ENCODE measurements around the gene MINPP1. TPM values are rescaled to one million over a fixed set of nuclear protein-coding genes. Genes with fewer than 3 reads are reported as not detected.

The MINPP1 gene
- total RNA-seq, 1 experiment from 2014 or later, result 24.8 TPM

DNA sequence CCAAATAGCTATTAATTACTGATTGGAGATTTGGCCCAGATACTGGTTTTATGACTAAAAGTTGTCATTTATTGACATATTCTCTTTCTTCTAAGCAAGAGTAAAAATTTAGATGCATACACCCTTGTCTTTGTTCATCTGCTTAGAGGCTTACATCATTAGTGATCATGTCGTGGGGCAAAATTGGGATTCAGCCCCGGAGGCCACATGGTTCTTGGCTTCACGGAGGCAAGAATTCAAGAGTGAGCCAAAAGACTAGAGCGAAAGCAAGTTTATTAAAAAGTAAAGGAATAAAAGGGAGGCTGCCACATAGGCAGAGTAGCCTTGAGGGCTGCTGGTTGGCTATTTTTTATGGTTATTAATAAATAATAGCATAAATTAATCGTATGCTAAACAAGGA lies 41.1 kb downstream of the MINPP1 start:
- Histone ChIP-seq H3K27me3 (replicated peaks; ENCODE audit: control insufficient read depth, insufficient read depth, low read length) (no peaks in the 10 kb centered on the region), H3K4me3 (ENCODE audit: low read depth, low read length) (no peak overlapping the region), H3K9me3 (peaks cover 5% of the 10 kb centered on the region; the same call in 1 of the 2 replicates), H3K36me3 (ENCODE audit: control insufficient read depth, insufficient read depth, low read length) (peaks cover 4% of the 10 kb centered on the region; the same call in 1 of the 2 replicates), H3K4me1 (no peaks in the 10 kb centered on the region; the same call in 1 of the 2 replicates)
- no TSS peak for BruUV-seq (replicated peaks)
- Mint-ChIP-seq H3K27me3 (ENCODE audit: insufficient read depth, unreplicated experiment) (no peaks in the 10 kb centered on the region), H3K27ac (ENCODE audit: unreplicated experiment) (no peak overlapping the region), H3K9me3 (ENCODE audit: unreplicated experiment) (peaks cover 15% of the 10 kb centered on the region), H3K4me3 (ENCODE audit: unreplicated experiment) (no peak overlapping the region), H3K4me1 (ENCODE audit: low read depth, unreplicated experiment) (no peaks in the 10 kb centered on the region), H3K36me3 (ENCODE audit: insufficient read depth, unreplicated experiment) (peaks cover 22% of the 10 kb centered on the region)
- ChIA-PET CTCF (no interaction called here), POLR2A (interaction anchor here (0.6 kb wide), 1 partner anchor 74 kb away, joined by 3 read pairs; no protein-coding TSS in a partner anchor)
- intact Hi-C loops (cut with micrococcal nuclease; ENCODE audit: unreplicated experiment), result no loop called here
- DNase-seq, result no peak
- TF ChIP-seq, protein P1, sequence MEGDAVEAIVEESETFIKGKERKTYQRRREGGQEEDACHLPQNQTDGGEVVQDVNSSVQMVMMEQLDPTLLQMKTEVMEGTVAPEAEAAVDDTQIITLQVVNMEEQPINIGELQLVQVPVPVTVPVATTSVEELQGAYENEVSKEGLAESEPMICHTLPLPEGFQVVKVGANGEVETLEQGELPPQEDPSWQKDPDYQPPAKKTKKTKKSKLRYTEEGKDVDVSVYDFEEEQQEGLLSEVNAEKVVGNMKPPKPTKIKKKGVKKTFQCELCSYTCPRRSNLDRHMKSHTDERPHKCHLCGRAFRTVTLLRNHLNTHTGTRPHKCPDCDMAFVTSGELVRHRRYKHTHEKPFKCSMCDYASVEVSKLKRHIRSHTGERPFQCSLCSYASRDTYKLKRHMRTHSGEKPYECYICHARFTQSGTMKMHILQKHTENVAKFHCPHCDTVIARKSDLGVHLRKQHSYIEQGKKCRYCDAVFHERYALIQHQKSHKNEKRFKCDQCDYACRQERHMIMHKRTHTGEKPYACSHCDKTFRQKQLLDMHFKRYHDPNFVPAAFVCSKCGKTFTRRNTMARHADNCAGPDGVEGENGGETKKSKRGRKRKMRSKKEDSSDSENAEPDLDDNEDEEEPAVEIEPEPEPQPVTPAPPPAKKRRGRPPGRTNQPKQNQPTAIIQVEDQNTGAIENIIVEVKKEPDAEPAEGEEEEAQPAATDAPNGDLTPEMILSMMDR (IDR thresholded peaks at IDR 0.05; ENCODE audit: insufficient read depth in 1 of 2, low read depth in 1 of 2, low read length in 1 of 2, severe bottlenecking in 1 of 2, unreplicated experiment in 1 of 2), result no peak

DNA sequence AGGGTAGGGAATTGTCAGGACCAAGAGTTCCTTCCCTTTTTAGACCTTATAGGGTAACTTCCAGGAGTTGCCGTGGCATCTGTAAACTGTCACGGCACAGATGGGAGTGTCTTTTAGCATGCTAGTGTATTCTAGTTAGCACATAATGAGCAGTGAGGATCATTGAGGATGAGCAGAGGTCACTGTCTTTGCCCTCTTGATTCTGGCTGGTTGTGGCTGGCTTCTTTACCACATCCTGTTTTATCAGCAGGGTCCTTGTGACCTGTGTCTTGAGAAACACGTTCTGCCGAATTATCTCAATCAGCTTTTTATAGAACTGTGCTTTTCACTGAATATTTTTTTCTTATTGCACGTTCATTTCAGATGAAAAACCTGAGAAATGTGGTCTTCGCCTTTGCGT lies 41.5 kb downstream of the MINPP1 start:
- BruUV-seq (replicated peaks), result no TSS peak

DNA sequence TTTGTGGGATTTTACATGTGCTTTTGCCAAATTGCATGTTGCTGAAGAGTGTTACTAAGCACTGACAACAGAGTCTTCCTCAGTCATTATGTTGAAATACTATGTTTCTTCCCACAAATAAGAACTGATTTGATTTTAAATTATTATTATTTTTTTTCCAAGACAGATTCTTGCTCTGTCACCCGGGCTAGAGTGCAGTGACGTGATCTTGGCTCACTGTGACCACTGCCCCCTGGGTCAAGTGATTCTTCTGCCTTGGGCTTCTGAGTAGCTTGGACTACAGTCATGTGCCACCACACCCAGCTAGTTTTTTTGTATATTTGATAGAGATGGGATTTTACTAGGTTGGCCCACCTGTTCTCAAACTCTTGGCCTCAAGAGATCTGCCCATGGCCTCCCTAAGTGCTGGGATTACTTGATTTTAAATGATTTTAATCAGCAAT lies 42.3 kb downstream of the MINPP1 start:
- no peaks in the 10 kb centered on the region for H3K27me3 ChIP-seq (replicated peaks; ENCODE audit: control insufficient read depth, insufficient read depth, low read length)
- H3K9me3 ChIP-seq, result peaks cover 5% of the 10 kb centered on the region; the same call in 1 of the 2 replicates
- Mint-ChIP-seq H3K36me3 (ENCODE audit: insufficient read depth, unreplicated experiment) (peaks cover 14% of the 10 kb centered on the region), H3K27me3 (ENCODE audit: insufficient read depth, unreplicated experiment) (no peaks in the 10 kb centered on the region), H3K9me3 (ENCODE audit: unreplicated experiment) (peaks cover 15% of the 10 kb centered on the region), H3K27ac (ENCODE audit: unreplicated experiment) (no peak overlapping the region), H3K4me1 (ENCODE audit: low read depth, unreplicated experiment) (no peaks in the 10 kb centered on the region), H3K4me3 (ENCODE audit: unreplicated experiment) (no peak overlapping the region)
- ChIA-PET POLR2A (no interaction called here), CTCF (no interaction called here)
- TF ChIP-seq, protein P1 (IDR thresholded peaks at IDR 0.05; ENCODE audit: insufficient read depth in 1 of 2, low read depth in 1 of 2, low read length in 1 of 2, severe bottlenecking in 1 of 2, unreplicated experiment in 1 of 2), result no peak
- no TSS peak for BruUV-seq (replicated peaks)
- DNase-seq, result no peak
- intact Hi-C loops (cut with micrococcal nuclease; ENCODE audit: unreplicated experiment), result no loop called here
- H3K4me1 ChIP-seq, result no peaks in the 10 kb centered on the region; the same call in 1 of the 2 replicates
- H3K36me3 ChIP-seq (ENCODE audit: control insufficient read depth, insufficient read depth, low read length), result peaks cover 4% of the 10 kb centered on the region; the same call in 1 of the 2 replicates
- no peak overlapping the region for H3K4me3 ChIP-seq (ENCODE audit: low read depth, low read length)

More for the DNA sequence above, 41.5 kb downstream of the MINPP1 start:
- Histone ChIP-seq H3K4me1 (no peaks in the 10 kb centered on the region; the same call in 1 of the 2 replicates), H3K9me3 (peaks cover 5% of the 10 kb centered on the region; the same call in 1 of the 2 replicates), H3K36me3 (ENCODE audit: control insufficient read depth, insufficient read depth, low read length) (peaks cover 4% of the 10 kb centered on the region; the same call in 1 of the 2 replicates), H3K4me3 (ENCODE audit: low read depth, low read length) (no peak overlapping the region), H3K27me3 (replicated peaks; ENCODE audit: control insufficient read depth, insufficient read depth, low read length) (no peaks in the 10 kb centered on the region)
- POLR2A ChIA-PET, result no interaction called here
- H3K36me3 Mint-ChIP-seq (ENCODE audit: insufficient read depth, unreplicated experiment), result peaks cover 22% of the 10 kb centered on the region
- CTCF ChIA-PET, result no interaction called here
- H3K27me3 Mint-ChIP-seq (ENCODE audit: insufficient read depth, unreplicated experiment), result no peaks in the 10 kb centered on the region
- no peak overlapping the region for H3K4me3 Mint-ChIP-seq (ENCODE audit: unreplicated experiment)
- no peaks in the 10 kb centered on the region for H3K4me1 Mint-ChIP-seq (ENCODE audit: low read depth, unreplicated experiment)
- intact Hi-C loops (cut with micrococcal nuclease; ENCODE audit: unreplicated experiment), result no loop called here
- H3K9me3 Mint-ChIP-seq (ENCODE audit: unreplicated experiment), result peaks cover 15% of the 10 kb centered on the region
- DNase-seq, result no peak
- no peak overlapping the region for H3K27ac Mint-ChIP-seq (ENCODE audit: unreplicated experiment)
- TF ChIP-seq, protein P1 (IDR thresholded peaks at IDR 0.05; ENCODE audit: insufficient read depth in 1 of 2, low read depth in 1 of 2, low read length in 1 of 2, severe bottlenecking in 1 of 2, unreplicated experiment in 1 of 2), result no peak

Data from Caco-2 (cell line).